ENCODE results near the gene GPR143. TPM values are rescaled to one million over a fixed set of nuclear protein-coding genes. Genes with fewer than 3 reads are reported as not detected.

Gene GPR143
- total RNA-seq, 1 experiment from 2014 or later = not detected

DNA sequence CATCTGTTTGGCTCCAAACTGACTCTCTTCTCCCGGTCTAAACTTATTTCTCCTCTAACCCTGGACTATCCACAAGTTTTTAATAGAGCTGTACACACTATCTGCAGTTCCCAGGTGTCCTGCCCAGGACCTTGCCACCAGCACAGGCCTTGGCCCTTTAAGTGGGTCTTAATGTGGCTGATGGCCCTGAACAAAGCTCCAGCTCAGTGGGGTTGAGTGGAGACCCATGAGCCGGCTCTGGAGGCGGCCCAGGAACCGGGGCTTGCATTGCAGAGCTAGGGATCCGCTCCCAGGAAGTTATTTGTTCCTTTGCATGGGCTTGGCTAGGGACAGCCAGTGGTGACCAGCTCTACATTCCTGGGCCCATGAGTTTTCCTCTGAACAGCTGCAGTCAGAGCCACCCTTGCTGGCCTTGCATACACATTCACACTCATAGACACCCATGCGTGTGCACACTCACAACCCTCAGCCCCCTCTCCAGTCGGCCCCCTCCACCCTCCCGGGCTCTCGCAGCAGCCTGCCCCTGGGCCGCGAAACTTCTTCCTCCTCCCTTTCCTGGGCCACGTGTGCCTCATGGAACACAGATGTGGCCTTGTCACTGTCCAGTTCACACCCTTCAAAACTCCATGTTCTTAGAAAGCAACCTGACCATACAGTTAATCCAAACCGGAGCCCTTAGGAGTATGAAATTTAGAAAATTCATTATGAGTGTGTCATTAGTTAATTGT is 58.2 kb downstream of the GPR143 start:
- intact Hi-C loops (cut with micrococcal nuclease; ENCODE audit: unreplicated experiment) = no loop called here

DNA sequence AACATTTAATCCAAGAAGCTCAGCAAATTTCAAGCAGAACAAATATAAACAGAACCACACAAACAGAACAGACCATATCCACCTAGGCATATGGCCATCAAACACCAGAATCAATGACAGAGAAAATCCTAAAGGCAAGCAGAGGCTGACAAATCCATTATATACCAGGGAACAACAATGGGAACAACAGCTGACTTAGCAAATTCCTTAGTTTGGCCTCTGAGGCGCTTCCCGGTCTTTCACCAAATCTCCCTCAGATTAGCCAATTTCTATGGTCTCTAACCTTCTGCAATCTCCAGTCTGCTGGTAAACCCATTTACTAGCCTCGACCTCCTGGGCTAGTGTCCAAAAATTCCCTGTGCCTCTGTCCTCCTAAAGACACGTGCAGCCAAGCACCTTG is 59.2 kb downstream of the GPR143 start:
- no TSS peak for BruUV-seq (replicated peaks)
- ChIA-PET CTCF (no interaction called here), POLR2A (no interaction called here)
- Histone ChIP-seq H3K4me3 (ENCODE audit: low read depth in 2 of 2, low read length in 2 of 2) (no peak overlapping the region), H3K27me3 (ENCODE audit: control insufficient read depth, insufficient read depth, low read length) (no peaks in the 10 kb centered on the region), H3K36me3 (ENCODE audit: control insufficient read depth, insufficient read depth, low read length) (no peaks in the 10 kb centered on the region), H3K9me3 (ENCODE audit: control insufficient read depth, insufficient read depth, low read depth, low read length) (no peaks in the 10 kb centered on the region), H3K4me1 (ENCODE audit: control insufficient read depth, insufficient read depth, low read length) (no peaks in the 10 kb centered on the region), H3K27ac (ENCODE audit: low read length) (no peak overlapping the region)
- in situ Hi-C loops (cut with HindIII; ENCODE audit: low pct_unique_long_range_greater_than_20kb, low sequenced_read_pairs) = no loop called here
- intact Hi-C loops (cut with micrococcal nuclease; ENCODE audit: unreplicated experiment) = no loop called here
- ATAC-seq (no peak), DNase-seq (ENCODE audit: low read depth, low spot score) (no peak)
- TF ChIP-seq, protein P1, sequence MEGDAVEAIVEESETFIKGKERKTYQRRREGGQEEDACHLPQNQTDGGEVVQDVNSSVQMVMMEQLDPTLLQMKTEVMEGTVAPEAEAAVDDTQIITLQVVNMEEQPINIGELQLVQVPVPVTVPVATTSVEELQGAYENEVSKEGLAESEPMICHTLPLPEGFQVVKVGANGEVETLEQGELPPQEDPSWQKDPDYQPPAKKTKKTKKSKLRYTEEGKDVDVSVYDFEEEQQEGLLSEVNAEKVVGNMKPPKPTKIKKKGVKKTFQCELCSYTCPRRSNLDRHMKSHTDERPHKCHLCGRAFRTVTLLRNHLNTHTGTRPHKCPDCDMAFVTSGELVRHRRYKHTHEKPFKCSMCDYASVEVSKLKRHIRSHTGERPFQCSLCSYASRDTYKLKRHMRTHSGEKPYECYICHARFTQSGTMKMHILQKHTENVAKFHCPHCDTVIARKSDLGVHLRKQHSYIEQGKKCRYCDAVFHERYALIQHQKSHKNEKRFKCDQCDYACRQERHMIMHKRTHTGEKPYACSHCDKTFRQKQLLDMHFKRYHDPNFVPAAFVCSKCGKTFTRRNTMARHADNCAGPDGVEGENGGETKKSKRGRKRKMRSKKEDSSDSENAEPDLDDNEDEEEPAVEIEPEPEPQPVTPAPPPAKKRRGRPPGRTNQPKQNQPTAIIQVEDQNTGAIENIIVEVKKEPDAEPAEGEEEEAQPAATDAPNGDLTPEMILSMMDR (IDR thresholded peaks at IDR 0.05) = no peak
- TF ChIP-seq SIN3A (IDR thresholded peaks at IDR 0.05; ENCODE audit: borderline replicate concordance, insufficient read depth, low read depth, low read length) (no peak), POLR2AphosphoS5 (IDR thresholded peaks at IDR 0.05; ENCODE audit: low read depth, low read length) (no peak), TCF7L2 (IDR thresholded peaks at IDR 0.05; ENCODE audit: low read depth, low read length) (no peak)
- TF ChIP-seq, protein P2, sequence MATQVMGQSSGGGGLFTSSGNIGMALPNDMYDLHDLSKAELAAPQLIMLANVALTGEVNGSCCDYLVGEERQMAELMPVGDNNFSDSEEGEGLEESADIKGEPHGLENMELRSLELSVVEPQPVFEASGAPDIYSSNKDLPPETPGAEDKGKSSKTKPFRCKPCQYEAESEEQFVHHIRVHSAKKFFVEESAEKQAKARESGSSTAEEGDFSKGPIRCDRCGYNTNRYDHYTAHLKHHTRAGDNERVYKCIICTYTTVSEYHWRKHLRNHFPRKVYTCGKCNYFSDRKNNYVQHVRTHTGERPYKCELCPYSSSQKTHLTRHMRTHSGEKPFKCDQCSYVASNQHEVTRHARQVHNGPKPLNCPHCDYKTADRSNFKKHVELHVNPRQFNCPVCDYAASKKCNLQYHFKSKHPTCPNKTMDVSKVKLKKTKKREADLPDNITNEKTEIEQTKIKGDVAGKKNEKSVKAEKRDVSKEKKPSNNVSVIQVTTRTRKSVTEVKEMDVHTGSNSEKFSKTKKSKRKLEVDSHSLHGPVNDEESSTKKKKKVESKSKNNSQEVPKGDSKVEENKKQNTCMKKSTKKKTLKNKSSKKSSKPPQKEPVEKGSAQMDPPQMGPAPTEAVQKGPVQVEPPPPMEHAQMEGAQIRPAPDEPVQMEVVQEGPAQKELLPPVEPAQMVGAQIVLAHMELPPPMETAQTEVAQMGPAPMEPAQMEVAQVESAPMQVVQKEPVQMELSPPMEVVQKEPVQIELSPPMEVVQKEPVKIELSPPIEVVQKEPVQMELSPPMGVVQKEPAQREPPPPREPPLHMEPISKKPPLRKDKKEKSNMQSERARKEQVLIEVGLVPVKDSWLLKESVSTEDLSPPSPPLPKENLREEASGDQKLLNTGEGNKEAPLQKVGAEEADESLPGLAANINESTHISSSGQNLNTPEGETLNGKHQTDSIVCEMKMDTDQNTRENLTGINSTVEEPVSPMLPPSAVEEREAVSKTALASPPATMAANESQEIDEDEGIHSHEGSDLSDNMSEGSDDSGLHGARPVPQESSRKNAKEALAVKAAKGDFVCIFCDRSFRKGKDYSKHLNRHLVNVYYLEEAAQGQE (IDR thresholded peaks at IDR 0.05; ENCODE audit: insufficient read depth in 1 of 2, low read depth in 2 of 2, low read length in 1 of 2) = no peak

More for the DNA sequence above, 58.2 kb downstream of the GPR143 start:
- Histone ChIP-seq H3K9me3 (ENCODE audit: control insufficient read depth, insufficient read depth, low read depth, low read length) (no peaks in the 10 kb centered on the region), H3K4me3 (ENCODE audit: low read depth in 2 of 2, low read length in 2 of 2) (no peak overlapping the region), H3K36me3 (ENCODE audit: control insufficient read depth, insufficient read depth, low read length) (no peaks in the 10 kb centered on the region), H3K27me3 (ENCODE audit: control insufficient read depth, insufficient read depth, low read length) (no peaks in the 10 kb centered on the region), H3K27ac (ENCODE audit: low read length) (no peak overlapping the region), H3K4me1 (ENCODE audit: control insufficient read depth, insufficient read depth, low read length) (no peaks in the 10 kb centered on the region)
- no TSS peak for BruUV-seq (replicated peaks)
- TF ChIP-seq, protein P1 (IDR thresholded peaks at IDR 0.05) = no peak
- CTCF ChIA-PET = no interaction called here
- ATAC-seq (no peak), DNase-seq (ENCODE audit: low read depth, low spot score) (no peak)
- in situ Hi-C loops (cut with HindIII; ENCODE audit: low pct_unique_long_range_greater_than_20kb, low sequenced_read_pairs) = no loop called here
- POLR2A ChIA-PET = no interaction called here
